GM21526 (cell line): ENCODE results near the gene CNOT8.
"Not testable (repeated sequence)": the region's sequence is repeated elsewhere in the genome, so short reads cannot be mapped to it uniquely, and the experiment has no call there.

Experiments used
- ATAC-seq: cut with Tn5 transposase; IDR thresholded peaks from one replicate; pipeline ENCODE4 v1.9.1; 2021; ENCODE audit warnings: moderate library complexity; ENCODE audit not compliant: unreplicated experiment, low FRiP score

CNOT8 gene

GRCh38 chr5:154858297-154858971 lies at the start of gene CNOT8:
Gene CNOT8, plus strand, starts transcription at chr5:154858627. Its CDS starts 4,652 bp downstream, at chr5:154863279.
- ATAC-seq: peak; percentile 80

- no peak for ATAC-seq
Measured at GRCh38 chr5:154811239-154811638, 47.2 kb upstream of the CNOT8 start.

GRCh38 chr5:154811653-154812465 lies 46.6 kb upstream of the CNOT8 start:
- ATAC-seq: peak; percentile 58

- ATAC-seq: no peak
Measured at GRCh38 chr5:154813158-154813557, 45.3 kb upstream of the CNOT8 start.

GRCh38 chr5:154813736-154814135 lies 44.7 kb upstream of the CNOT8 start:
- ATAC-seq: no peak

- no peak for ATAC-seq
Measured at GRCh38 chr5:154815025-154815424, 43.4 kb upstream of the CNOT8 start.

- no peak for ATAC-seq
Measured at GRCh38 chr5:154815684-154816247, 42.7 kb upstream of the CNOT8 start.

- no peak for ATAC-seq
Measured at GRCh38 chr5:154816891-154817492, 41.4 kb upstream of the CNOT8 start.

GRCh38 chr5:154817815-154818214 lies 40.6 kb upstream of the CNOT8 start:
- ATAC-seq: no peak

GRCh38 chr5:154818471-154819116 lies 39.8 kb upstream of the CNOT8 start:
- no peak for ATAC-seq

GRCh38 chr5:154819546-154819945 lies 38.9 kb upstream of the CNOT8 start:
- ATAC-seq: no peak

- ATAC-seq: no peak
Measured at GRCh38 chr5:154820383-154820782, 38.0 kb upstream of the CNOT8 start.

- ATAC-seq: not testable (repeated sequence)
Measured at GRCh38 chr5:154822896-154823295, 35.5 kb upstream of the CNOT8 start.

- no peak for ATAC-seq
Measured at GRCh38 chr5:154823605-154824004, 34.8 kb upstream of the CNOT8 start.

GRCh38 chr5:154824070-154824469 lies 34.4 kb upstream of the CNOT8 start:
- ATAC-seq: no peak

- ATAC-seq: no peak
Measured at GRCh38 chr5:154829181-154829588, 29.2 kb upstream of the CNOT8 start.

- no peak for ATAC-seq
Measured at GRCh38 chr5:154829589-154830218, 28.7 kb upstream of the CNOT8 start.

GRCh38 chr5:154830219-154830595 lies 28.2 kb upstream of the CNOT8 start:
- no peak for ATAC-seq

GRCh38 chr5:154830596-154830995 lies 27.8 kb upstream of the CNOT8 start:
- ATAC-seq: no peak

- no peak for ATAC-seq
Measured at GRCh38 chr5:154831451-154831850, 27.0 kb upstream of the CNOT8 start.
